Neural cell (in vitro differentiated cells): Measurements from ENCODE around the gene HERC3. TPM values are rescaled to one million over a fixed set of nuclear protein-coding genes. Genes with fewer than 3 reads are reported as not detected.

Experiments used
- H2AFZ ChIP-seq: fragments of 200-600, 300-800 bp; sonication (generic), shearing (Covaris generic); 2 replicates; pipeline ENCODE4 v1.6.0; 2014; ENCODE audit warnings: low read depth, mild to moderate bottlenecking, antibody characterized with exemption, low read length, moderate library complexity
- H3F3A ChIP-seq: fragments of 200-600 bp; shearing (Covaris generic); 2 replicates; pipeline ENCODE4 v1.6.1; 2016; ENCODE audit warnings: mild to moderate bottlenecking, moderate library complexity, mixed read lengths, antibody characterized with exemption, low read length; ENCODE audit not compliant: insufficient read depth, poor library complexity, severe bottlenecking
- H3K27ac ChIP-seq: fragments of 200-600, 300-800 bp; sonication (generic), shearing (Covaris generic); 2 replicates; pipeline ENCODE4 v1.5.1; 2014; ENCODE audit warnings: mild to moderate bottlenecking, low read length, moderate library complexity
- H3K27me3 ChIP-seq: fragments of 300-800, 200-600 bp; sonication (generic), shearing (Covaris generic); 2 replicates; pipeline ENCODE4 v1.6.0; 2014; ENCODE audit warnings: mild to moderate bottlenecking, low read depth, low read length, moderate library complexity; ENCODE audit not compliant: insufficient read depth
- H3K36me3 ChIP-seq: fragments of 300-800, 200-600 bp; sonication (generic), shearing (Covaris generic); 2 replicates; pipeline ENCODE4 v1.5.1; 2014; ENCODE audit warnings: mild to moderate bottlenecking, antibody characterized with exemption, low read length, moderate library complexity; ENCODE audit not compliant: insufficient read depth
- H3K4me2 ChIP-seq: fragments of 300-800, 200-600 bp; sonication (generic), shearing (Covaris generic); 2 replicates; pipeline ENCODE4 v1.6.0; 2014; ENCODE audit warnings: mild to moderate bottlenecking, low read length
- H3K4me3 ChIP-seq: fragments of 300-800, 200-600 bp; sonication (generic), shearing (Covaris generic); 2 replicates; pipeline ENCODE4 v1.5.1; 2014; ENCODE audit warnings: mild to moderate bottlenecking, low read length, moderate library complexity
- H3K79me2 ChIP-seq: fragments of 200-600 bp; shearing (Covaris generic); replicated peaks from 2 replicates; pipeline ENCODE4 v1.6.0; 2014; ENCODE audit warnings: mild to moderate bottlenecking, low read length, moderate library complexity; ENCODE audit not compliant: insufficient read depth
- H3K9ac ChIP-seq: fragments of 300-800, 200-600 bp; sonication (generic), shearing (Covaris generic); 2 replicates; pipeline ENCODE4 v1.6.1; 2016; ENCODE audit warnings: mild to moderate bottlenecking, low read length, mixed read lengths
- H3K9me2 ChIP-seq: fragments of 200-600 bp; shearing (Covaris generic); 2 replicates; pipeline ENCODE4 v1.6.1; 2016; ENCODE audit warnings: mild to moderate bottlenecking, low read length, mixed read lengths; ENCODE audit not compliant: insufficient read depth
- H3K9me3 ChIP-seq: fragments of 200-600, 300-800 bp; sonication (generic), shearing (Covaris generic); 2 replicates; pipeline ENCODE4 v1.6.1; 2016; ENCODE audit warnings: mild to moderate bottlenecking, mixed run types, low read length, moderate library complexity, mixed read lengths
- H4K20me1 ChIP-seq: fragments of 200-600 bp; shearing (Covaris generic); 2 replicates; pipeline ENCODE4 v1.6.1; 2016; ENCODE audit warnings: mild to moderate bottlenecking, mixed run types; ENCODE audit not compliant: insufficient read depth
- EP300 ChIP-seq: fragments of 450-650 bp; conservative IDR thresholded peaks from 2 replicates; pipeline ENCODE4 v1.6.1; 2014; ENCODE audit warnings: antibody characterized with exemption, mild to moderate bottlenecking, moderate library complexity; ENCODE audit not compliant: poor library complexity, severe bottlenecking
- EZH2 ChIP-seq: fragments of 200-600, 300-800 bp; shearing (Covaris generic), sonication (generic); IDR thresholded peaks from 2 replicates; pipeline ENCODE4 v1.6.1; 2014; ENCODE audit warnings: antibody characterized with exemption, low read length, borderline replicate concordance, mild to moderate bottlenecking; ENCODE audit not compliant: insufficient read depth, poor library complexity, severe bottlenecking
- MXI1 ChIP-seq: fragments of 450-650 bp; conservative IDR thresholded peaks from 2 replicates; pipeline ENCODE4 v1.6.1; 2014; ENCODE audit warnings: antibody characterized with exemption, mild to moderate bottlenecking; ENCODE audit not compliant: poor library complexity, severe bottlenecking
- POLR2AphosphoS5 ChIP-seq: IDR thresholded peaks from 2 replicates; pipeline ENCODE4 v1.6.1; 2012
- RAD21 ChIP-seq: fragments of 450-650 bp; conservative IDR thresholded peaks from 2 replicates; pipeline ENCODE4 v1.6.1; 2014; ENCODE audit warnings: antibody characterized with exemption, mild to moderate bottlenecking, moderate library complexity
- SMC3 ChIP-seq: fragments of 450-650 bp; conservative IDR thresholded peaks from 2 replicates; pipeline ENCODE4 v1.6.1; 2014; ENCODE audit warnings: antibody characterized with exemption, mild to moderate bottlenecking, moderate library complexity; ENCODE audit not compliant: poor library complexity
- TAF1 ChIP-seq: IDR thresholded peaks from 2 replicates; pipeline ENCODE4 v1.6.1; 2012; ENCODE audit warnings: low read depth
- polyA plus RNA-seq: library from polyadenylated mRNA; depleted of rRNA; stranded (reverse); fragments of >200 nt; gene quantifications from 2 replicates; pipeline ENCODE4 v1.2.3, GENCODE V29; 2014
- TF ChIP-seq, protein P1 (sequence below): IDR thresholded peaks from 2 replicates; pipeline ENCODE4 v1.6.1; 2012; ENCODE audit warnings: borderline replicate concordance
- TF ChIP-seq, protein P2 (sequence below): fragments of 450-650 bp; IDR thresholded peaks from 2 replicates; pipeline ENCODE4 v1.5.1; 2014; ENCODE audit warnings: antibody characterized with exemption, mild to moderate bottlenecking, moderate library complexity; ENCODE audit not compliant: poor library complexity, severe bottlenecking

Gene HERC3
- polyA plus RNA-seq, 1 donor from 2014 or later = 49.2 TPM

DNA sequence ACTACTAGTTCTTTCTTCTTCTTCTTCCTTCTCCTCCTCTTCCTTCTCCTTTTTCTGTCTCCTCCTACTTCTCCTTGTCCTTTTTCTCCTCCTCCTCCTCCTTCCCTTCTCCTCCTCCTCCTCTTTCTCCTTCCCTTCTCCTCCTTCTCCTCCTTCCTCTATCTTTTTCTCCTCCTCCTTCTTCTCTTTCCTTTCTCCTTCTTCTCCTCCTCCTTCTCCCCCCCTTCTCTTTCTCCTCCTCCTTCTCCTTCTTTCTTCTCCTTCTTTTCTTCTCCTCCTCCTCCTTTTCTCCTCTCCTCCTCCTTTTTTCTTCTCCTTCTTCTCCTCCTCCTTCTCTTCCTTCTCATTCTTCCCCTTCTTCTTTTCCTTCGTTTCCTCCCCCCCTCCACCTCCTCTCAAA is 127.1 kb downstream of the HERC3 start:
- H2AFZ ChIP-seq = no peak overlapping the region
- H3K4me3 ChIP-seq = no peak overlapping the region
- no peak overlapping the region for H3K9ac ChIP-seq
- H3K79me2 ChIP-seq = no peaks in the 10 kb centered on the region
- TF ChIP-seq, protein P1, sequence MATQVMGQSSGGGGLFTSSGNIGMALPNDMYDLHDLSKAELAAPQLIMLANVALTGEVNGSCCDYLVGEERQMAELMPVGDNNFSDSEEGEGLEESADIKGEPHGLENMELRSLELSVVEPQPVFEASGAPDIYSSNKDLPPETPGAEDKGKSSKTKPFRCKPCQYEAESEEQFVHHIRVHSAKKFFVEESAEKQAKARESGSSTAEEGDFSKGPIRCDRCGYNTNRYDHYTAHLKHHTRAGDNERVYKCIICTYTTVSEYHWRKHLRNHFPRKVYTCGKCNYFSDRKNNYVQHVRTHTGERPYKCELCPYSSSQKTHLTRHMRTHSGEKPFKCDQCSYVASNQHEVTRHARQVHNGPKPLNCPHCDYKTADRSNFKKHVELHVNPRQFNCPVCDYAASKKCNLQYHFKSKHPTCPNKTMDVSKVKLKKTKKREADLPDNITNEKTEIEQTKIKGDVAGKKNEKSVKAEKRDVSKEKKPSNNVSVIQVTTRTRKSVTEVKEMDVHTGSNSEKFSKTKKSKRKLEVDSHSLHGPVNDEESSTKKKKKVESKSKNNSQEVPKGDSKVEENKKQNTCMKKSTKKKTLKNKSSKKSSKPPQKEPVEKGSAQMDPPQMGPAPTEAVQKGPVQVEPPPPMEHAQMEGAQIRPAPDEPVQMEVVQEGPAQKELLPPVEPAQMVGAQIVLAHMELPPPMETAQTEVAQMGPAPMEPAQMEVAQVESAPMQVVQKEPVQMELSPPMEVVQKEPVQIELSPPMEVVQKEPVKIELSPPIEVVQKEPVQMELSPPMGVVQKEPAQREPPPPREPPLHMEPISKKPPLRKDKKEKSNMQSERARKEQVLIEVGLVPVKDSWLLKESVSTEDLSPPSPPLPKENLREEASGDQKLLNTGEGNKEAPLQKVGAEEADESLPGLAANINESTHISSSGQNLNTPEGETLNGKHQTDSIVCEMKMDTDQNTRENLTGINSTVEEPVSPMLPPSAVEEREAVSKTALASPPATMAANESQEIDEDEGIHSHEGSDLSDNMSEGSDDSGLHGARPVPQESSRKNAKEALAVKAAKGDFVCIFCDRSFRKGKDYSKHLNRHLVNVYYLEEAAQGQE = no peak
- TF ChIP-seq POLR2AphosphoS5 = no peak
- TF ChIP-seq MXI1 = no peak
- no peak for TF ChIP-seq SMC3
- TF ChIP-seq TAF1 = no peak
- TF ChIP-seq EP300 = no peak
- TF ChIP-seq EZH2 = no peak
- no peak for TF ChIP-seq RAD21
- TF ChIP-seq, protein P2, sequence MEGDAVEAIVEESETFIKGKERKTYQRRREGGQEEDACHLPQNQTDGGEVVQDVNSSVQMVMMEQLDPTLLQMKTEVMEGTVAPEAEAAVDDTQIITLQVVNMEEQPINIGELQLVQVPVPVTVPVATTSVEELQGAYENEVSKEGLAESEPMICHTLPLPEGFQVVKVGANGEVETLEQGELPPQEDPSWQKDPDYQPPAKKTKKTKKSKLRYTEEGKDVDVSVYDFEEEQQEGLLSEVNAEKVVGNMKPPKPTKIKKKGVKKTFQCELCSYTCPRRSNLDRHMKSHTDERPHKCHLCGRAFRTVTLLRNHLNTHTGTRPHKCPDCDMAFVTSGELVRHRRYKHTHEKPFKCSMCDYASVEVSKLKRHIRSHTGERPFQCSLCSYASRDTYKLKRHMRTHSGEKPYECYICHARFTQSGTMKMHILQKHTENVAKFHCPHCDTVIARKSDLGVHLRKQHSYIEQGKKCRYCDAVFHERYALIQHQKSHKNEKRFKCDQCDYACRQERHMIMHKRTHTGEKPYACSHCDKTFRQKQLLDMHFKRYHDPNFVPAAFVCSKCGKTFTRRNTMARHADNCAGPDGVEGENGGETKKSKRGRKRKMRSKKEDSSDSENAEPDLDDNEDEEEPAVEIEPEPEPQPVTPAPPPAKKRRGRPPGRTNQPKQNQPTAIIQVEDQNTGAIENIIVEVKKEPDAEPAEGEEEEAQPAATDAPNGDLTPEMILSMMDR = no peak
- no peak overlapping the region for H3K4me2 ChIP-seq
- no peaks in the 10 kb centered on the region for H3K9me3 ChIP-seq
- H4K20me1 ChIP-seq = no peaks in the 10 kb centered on the region
- no peaks in the 10 kb centered on the region for H3K27me3 ChIP-seq
- H3K36me3 ChIP-seq = peaks cover 31% of the 10 kb centered on the region
- H3K9me2 ChIP-seq = no peaks in the 10 kb centered on the region
- no peak overlapping the region for H3K27ac ChIP-seq
- H3F3A ChIP-seq = no peaks in the 10 kb centered on the region

DNA sequence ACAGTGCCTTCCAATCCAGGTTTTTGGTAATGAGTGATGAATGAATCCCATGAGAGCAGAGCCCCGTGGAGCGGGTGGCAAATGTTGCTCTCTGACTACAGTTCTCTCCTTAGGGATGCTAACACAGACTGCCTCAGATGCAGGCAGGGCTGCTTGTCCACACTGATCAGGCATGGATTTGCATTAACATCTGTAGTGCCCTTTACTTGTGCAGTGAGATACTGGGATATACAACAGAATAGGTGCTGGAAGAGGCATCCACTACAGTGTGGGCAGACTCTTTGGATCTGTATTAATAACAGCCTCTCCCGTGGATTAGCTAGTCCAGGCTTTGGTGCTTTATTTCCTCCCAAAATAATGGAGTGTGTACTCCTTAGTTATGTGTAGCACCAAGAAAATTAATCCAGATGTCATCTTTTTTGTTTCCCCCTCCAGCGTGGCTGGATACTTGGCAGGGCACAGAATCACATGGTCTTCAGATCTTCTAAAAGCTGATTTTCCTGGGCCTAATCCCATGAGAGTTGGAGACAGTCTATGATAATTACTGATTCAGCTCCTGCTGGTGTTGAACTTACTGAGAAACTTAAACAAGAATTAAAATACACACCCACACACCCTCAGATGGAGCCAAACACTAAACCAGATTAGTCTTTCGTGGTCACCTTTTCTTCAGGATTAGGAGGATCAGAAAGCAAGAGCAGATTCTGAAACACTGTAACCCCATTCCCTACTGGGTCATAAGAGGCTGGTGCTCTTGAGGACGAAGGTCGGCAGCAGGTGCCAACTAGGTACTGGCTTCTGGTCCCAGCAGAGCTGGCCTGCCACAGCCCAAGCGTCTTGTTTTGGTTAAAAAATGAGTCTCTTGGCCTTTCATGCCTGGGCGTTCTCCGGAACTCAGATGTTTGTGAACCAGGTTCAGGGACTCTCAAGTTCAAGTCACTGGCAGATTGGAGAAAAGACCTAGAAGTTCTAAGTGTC is 128.5 kb downstream of the HERC3 start:
- no peak overlapping the region for H3K9ac ChIP-seq
- no peaks in the 10 kb centered on the region for H3F3A ChIP-seq
- H3K27ac ChIP-seq = no peak overlapping the region
- no peaks in the 10 kb centered on the region for H3K79me2 ChIP-seq
- no peak overlapping the region for H2AFZ ChIP-seq
- peaks cover 31% of the 10 kb centered on the region for H3K36me3 ChIP-seq
- no peak overlapping the region for H3K4me3 ChIP-seq
- H3K9me3 ChIP-seq = no peaks in the 10 kb centered on the region
- H3K27me3 ChIP-seq = no peaks in the 10 kb centered on the region
- H3K4me2 ChIP-seq = no peak overlapping the region
- no peaks in the 10 kb centered on the region for H3K9me2 ChIP-seq
- TF ChIP-seq, protein P1 = no peak
- no peak for TF ChIP-seq EZH2
- TF ChIP-seq EP300 = no peak
- no peak for TF ChIP-seq SMC3
- no peak for TF ChIP-seq MXI1
- TF ChIP-seq TAF1 = no peak
- TF ChIP-seq RAD21 = no peak
- H4K20me1 ChIP-seq = no peaks in the 10 kb centered on the region
